ENCODE data around the gene MPC2.

GRCh38 chr1:167899253-167899681 lies 37.6 kb downstream of the MPC2 start:
- TF ChIP-seq, protein P1, sequence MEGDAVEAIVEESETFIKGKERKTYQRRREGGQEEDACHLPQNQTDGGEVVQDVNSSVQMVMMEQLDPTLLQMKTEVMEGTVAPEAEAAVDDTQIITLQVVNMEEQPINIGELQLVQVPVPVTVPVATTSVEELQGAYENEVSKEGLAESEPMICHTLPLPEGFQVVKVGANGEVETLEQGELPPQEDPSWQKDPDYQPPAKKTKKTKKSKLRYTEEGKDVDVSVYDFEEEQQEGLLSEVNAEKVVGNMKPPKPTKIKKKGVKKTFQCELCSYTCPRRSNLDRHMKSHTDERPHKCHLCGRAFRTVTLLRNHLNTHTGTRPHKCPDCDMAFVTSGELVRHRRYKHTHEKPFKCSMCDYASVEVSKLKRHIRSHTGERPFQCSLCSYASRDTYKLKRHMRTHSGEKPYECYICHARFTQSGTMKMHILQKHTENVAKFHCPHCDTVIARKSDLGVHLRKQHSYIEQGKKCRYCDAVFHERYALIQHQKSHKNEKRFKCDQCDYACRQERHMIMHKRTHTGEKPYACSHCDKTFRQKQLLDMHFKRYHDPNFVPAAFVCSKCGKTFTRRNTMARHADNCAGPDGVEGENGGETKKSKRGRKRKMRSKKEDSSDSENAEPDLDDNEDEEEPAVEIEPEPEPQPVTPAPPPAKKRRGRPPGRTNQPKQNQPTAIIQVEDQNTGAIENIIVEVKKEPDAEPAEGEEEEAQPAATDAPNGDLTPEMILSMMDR (conservative IDR thresholded peaks at IDR 0.05) = no peak
- no peak for TF ChIP-seq ZFX (IDR thresholded peaks at IDR 0.05)

Data from C4-2B (cell line).